ENCODE results near the gene VSIG8.

- TF ChIP-seq TCF7L2 (IDR thresholded peaks at IDR 0.05; ENCODE audit: borderline replicate concordance, extremely low read depth, insufficient read depth, insufficient read length) (no peak), CTCF (IDR thresholded peaks at IDR 0.05 in 2 of 3, conservative IDR thresholded peaks at IDR 0.05 in 1 of 3; ENCODE audit: borderline replicate concordance in 1 of 3, insufficient read depth in 1 of 3, low read depth in 2 of 3, low read length in 2 of 3) (no peak), YY1 (IDR thresholded peaks at IDR 0.05; ENCODE audit: extremely low read depth, insufficient replicate concordance, low read depth, low read length) (no peak), MAX (IDR thresholded peaks at IDR 0.05) (no peak), EZH2 (IDR thresholded peaks at IDR 0.05) (no peak), CBX3 (IDR thresholded peaks at IDR 0.05; ENCODE audit: low read depth) (no peak), ZFX (IDR thresholded peaks at IDR 0.05) (no peak), POLR2A (IDR thresholded peaks at IDR 0.05; ENCODE audit: borderline replicate concordance, extremely low read depth, insufficient read depth, insufficient read length) (no peak)
Measured at GRCh38 chr1:159862031-159862430, 426 bp downstream of the VSIG8 start.
